Measurements from ENCODE around the gene FOXO3B.
"Not testable (repeated sequence)": the region's sequence is repeated elsewhere in the genome, so short reads cannot be mapped to it uniquely, and the experiment has no call there.

FOXO3B gene

DNA sequence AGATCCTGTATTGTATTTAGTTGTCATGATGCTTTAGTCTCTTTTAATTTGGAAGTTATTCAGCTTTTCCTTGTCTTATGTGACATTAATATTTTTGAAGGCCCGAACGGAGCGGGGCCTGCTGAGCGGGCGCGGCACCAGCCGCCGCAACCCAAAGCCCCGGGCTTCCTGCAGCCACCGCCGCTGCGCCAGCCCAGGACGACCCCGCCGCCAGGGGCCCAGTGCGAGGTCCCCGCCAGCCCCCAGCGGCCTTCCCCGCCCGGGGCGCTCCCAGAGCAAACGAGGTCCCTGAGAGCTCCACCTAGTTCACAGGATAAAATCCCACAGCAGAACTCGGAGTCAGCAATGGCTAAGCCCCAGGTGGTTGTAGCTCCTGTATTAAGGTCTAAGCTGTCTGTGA, 32.0 kb downstream of the FOXO3B start:
- not testable (repeated sequence) for DNase-seq (ENCODE audit: low read depth, low spot score)

DNA sequence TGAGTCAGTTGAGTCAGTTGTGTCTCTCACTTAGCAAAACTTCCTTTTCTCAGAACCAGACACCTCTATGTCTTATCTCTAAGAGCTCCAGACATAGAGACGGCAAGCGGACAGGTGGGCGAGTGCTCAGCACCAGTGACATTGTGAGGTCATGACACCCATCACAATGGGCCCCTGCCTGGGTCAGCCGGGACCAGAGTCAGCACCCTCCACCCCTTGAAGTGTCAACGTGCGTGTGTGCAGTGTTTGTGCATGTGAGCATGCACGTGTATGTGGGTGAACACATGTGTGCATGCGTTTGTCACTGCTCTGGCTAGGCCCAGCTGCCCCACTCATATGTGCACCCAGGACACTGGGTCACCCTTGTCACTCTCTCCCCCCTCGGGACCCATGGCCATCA, 37.8 kb downstream of the FOXO3B start, which contains the start of gene TBC1D28:
TSS of gene TBC1D28 (minus strand) at position 101 of the 400 bp plus-strand sequence. CDS start 3,039 bp downstream, outside the sequence.
- not testable (repeated sequence) for DNase-seq (ENCODE audit: low read depth, low spot score)

DNA sequence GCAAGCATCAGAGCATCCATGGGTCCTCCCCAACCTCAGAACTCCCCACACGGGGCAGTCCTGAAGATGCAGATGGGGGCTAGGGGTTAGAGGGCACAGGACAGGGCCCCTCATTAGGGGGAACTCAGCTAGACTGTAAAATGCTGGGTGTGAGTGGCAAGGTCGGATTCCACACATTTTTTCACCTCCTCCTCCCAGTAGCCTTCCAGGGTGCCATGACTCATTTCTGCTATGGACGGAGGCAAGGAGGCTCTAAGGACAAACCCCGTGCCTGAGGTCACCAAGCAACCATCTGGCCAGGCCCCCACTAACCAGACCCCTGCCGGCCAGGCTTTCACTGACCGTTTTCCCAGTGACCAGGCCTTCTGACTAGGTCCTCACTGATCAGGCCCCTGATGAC, 39.0 kb downstream of the FOXO3B start:
- DNase-seq (ENCODE audit: low read depth, low spot score), result not testable (repeated sequence)

DNA sequence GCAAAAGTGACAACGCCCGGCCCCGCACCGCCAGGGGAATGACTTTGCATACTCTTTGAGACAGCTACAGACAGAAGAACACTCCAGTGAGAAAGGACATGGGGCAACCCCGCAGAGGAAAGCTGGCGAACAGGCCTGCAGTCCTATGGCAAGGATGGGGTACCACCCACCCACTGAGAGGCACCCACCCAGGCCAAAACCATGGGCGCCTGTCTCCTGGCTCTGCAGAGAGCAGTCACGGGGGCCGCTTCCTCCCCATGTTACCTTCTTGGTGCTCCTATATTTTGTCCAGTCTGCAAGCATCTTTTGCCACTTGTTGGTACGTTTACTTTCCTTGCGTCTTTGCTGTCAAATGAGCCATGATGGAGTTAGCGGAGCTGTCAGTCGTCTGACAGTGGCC, 43.8 kb downstream of the FOXO3B start:
- DNase-seq (ENCODE audit: low read depth, low spot score), result not testable (repeated sequence)

DNA sequence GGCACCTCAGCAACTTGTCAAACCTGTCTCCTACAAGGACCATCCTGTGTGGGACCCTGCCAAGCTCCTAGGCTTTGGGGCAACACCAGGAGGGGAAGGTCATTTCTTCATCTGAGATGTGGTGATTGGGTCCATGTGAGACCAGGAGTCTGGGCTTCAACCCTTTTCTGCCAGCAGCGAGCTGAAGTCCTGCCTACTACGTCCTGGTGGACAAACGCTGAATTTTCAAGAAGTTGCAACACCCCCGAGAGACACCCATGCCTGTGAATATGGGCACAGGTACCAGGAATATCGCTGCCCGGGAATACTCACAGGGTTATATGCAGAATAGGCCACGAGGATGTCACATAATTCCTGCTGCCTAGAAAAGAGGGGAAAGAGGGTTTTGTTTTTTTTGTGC, 45.9 kb downstream of the FOXO3B start:
- not testable (repeated sequence) for DNase-seq (ENCODE audit: low read depth, low spot score)

DNA sequence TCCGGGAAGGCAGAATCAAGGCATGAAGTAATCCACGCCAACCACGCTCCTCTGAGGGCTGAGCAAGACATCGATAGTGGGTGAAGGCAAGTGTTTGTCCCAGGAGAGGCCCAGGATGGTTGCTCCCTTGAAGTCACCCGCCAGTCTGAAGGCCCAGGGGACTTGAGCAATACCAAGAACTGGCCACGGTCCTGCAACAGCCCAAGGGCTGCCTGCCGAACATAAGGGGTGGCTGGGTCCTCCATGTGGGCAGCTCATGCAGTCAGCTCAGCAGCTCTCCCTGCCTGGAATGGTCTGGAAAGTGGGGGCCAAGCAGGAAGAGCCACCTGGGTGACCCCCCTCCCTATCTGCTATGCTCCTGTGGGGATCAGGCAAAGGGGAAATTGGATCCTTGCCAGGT, 46.3 kb downstream of the FOXO3B start:
- DNase-seq (ENCODE audit: low read depth, low spot score), result not testable (repeated sequence)

DNA sequence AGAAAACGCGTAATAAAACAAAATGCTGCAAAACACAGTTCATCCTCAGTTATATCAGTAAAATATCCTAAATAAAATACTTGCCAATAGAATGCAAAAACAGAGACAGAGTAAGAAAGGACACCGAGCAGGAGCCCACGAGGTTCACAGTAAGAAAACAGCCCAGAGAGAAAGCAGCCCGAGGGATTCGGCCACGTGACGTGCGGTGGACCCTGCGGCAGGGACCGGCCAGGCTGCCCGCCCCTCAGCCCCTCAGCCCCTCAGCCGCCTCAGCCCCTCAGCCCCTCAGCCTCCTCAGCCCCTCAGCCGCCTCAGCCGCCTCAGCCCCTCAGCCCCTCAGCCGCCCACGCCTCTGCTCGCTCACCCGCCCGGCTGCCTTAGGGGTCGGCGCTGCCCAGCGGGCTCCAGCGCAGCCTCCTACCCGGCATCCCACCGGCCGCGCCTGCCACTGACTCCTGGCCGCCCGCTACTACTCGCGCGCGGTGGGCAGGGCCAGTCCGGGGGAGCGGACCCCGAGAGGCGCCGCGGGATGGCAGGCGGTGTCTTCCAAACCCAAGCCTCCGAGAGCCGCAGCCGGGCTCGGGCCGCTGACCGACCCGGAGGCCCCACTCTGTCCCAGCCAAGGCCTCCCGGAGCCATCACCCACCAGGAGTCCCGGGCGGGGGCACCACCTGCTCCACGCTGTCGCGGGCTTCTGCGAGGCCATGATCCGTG, 47.4 kb downstream of the FOXO3B start:
- DNase-seq (ENCODE audit: low read depth, low spot score), result not testable (repeated sequence)
